Testis (tissue), 2 donors: ENCODE results near the gene POLD4.

Source experiments
- CTCF ChIP-seq, 3 experiments: fragments of 450-650 bp in 2 of 3; fragments of 200-600 bp in 1 of 3; sonication (generic) in 1 of 3; IDR thresholded peaks; one replicate each; pipeline ENCODE4 v1.5.1; 2016 to 2019; ENCODE audit warnings: antibody characterized with exemption in 3 of 3, mild to moderate bottlenecking in 2 of 3, moderate library complexity in 1 of 3
- POLR2A ChIP-seq: fragments of 450-650 bp; IDR thresholded peaks from one replicate; pipeline ENCODE4 v1.6.1; 2017; ENCODE audit warnings: antibody characterized with exemption, mild to moderate bottlenecking, moderate library complexity

GRCh38 chr11:67400942-67401494 lies 47.7 kb upstream of the POLD4 start:
- TF ChIP-seq POLR2A (no peak), CTCF (IDR thresholded peaks at IDR 0.05) (no peak)
